IPS-11a (cell line): ENCODE data around the gene TOP2B.

Experiments
- H3K4me3 ChIP-seq: one replicate; pipeline ENCODE4 v1.5.1; 2013; ENCODE audit warnings: low read depth, low read length, control low read depth

The TOP2B gene

DNA sequence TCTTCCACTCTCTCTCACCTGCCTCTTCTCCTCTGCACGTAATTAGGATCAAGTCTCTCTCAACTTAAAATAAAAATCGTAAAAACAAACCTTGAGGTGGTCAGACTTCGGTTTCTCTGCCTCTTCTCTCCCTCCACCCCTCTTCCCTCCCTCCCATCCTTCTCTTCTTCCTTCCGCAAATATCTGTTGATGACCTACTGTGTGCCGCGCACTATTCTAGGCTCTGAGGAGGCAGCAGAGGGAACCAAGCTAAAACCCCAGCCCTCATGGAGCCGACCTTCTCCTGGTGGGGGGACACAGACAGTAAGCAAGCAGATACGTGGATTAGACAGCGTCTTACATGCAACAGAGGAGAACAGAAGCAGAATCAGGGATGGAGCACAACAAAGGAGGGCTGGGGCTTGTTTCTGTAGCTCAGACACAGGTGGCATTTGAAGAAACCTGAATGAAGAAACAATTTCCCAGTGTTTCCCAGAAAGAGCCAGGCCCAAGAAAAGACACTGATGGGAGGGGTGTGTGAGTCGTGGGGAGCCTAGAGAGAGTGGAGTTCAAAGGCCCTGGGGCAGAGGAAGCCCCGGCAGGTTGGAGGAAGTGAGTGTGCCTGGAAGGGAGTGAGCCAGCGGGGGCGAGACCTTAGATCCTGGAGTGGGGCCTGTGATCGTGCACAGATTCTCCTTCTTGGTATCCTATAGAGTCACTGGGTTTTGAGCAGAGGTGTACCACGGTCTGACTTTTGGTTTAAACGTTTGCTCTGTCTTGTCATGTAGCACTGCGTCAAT is 80.5 kb downstream of the TOP2B start:
- no peak overlapping the region for H3K4me3 ChIP-seq

DNA sequence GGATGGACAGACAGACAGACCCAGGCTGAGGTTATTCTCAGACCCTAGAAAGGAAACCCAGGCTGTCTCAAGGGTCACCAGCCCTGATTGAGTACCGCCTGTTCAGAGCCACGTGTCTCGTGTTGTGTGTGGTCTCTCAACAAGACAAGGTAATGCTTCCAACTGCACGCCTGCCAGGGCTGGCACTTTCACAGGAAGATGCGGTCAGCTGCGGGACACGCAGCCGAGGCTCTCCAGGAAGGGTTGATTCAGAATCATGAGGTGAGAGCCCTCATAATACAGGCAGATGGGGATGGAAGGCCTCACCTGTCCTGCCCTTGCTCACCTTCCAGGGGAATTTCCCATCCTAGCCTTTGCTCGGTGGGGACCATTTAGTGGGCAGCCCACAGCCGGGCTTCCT is 81.4 kb downstream of the TOP2B start:
- H3K4me3 ChIP-seq: no peak overlapping the region

DNA sequence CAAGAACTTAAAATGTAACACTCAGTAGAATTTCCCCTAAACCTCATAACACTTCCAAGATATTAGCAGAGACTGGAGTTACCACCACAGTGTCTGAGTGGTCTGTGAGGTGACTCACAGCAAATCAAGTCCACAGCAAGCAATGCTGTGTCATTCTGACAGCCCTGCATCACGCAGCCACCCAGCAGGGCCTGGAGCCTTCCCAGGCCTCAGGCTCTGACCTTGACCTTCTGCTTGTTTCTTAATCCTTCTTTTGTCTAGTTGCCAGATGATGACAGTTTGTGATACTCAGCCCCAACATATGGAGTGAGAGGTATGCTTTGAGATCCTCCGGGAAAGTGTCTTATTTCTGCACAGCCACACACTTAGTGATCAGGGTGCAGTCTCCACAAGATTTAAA is 82.5 kb downstream of the TOP2B start:
- no peak overlapping the region for H3K4me3 ChIP-seq

DNA sequence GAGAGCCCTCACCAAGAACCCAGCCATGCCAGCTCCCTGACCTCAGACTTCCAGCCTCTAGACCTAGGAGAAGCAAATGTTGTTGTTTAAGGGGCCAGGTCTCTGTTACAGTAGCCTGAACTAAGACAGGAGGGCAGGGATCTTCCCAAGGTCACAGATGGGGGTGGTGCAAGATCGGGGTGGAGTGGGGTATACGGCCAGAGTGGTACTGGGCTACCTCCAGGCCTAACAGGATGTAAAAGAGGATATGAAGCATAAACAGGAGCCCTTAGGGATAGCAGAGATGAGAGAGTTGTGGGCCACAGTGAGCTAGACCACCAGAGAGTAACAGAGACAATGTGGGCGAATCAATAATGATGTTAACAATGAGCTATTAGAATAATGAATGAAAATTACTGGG is 82.9 kb downstream of the TOP2B start:
- no peak overlapping the region for H3K4me3 ChIP-seq

DNA sequence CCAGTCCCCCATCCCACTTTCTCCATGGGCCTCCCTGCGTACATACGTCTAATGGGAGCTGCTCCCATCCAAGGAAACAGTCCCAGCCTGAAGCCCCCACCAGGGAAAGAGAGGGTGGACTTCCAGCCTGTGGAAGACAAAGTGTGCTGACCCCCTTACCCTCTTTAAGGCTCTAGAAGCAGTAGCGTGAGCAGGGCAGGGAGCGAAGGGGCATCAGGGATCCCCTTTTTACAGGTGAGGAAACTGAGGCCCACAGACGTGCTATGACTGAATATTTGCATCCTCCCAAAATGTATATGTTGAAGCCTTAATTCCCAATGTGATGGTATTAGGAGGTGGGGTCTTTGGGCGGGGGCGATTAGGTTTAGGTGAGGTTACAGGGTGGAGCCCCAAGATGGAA is 83.4 kb downstream of the TOP2B start:
- H3K4me3 ChIP-seq: no peak overlapping the region

DNA sequence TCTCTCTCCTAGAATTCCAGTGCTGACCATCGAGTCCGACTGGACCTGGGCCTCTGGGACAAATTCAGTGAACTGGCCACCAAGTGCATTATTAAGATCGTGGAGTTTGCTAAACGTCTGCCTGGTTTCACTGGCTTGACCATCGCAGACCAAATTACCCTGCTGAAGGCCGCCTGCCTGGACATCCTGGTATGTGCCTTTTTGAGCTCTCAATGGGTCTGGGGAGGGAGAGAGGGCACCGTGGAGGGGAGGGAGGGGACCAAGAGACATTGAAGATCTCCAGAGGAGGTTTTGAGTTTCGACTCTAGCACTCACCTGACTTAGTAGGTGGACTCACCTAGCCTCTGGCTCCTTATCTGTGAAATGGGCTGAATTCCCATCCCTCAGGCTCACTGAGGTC is 84.2 kb downstream of the TOP2B start:
- H3K4me3 ChIP-seq: no peak overlapping the region

DNA sequence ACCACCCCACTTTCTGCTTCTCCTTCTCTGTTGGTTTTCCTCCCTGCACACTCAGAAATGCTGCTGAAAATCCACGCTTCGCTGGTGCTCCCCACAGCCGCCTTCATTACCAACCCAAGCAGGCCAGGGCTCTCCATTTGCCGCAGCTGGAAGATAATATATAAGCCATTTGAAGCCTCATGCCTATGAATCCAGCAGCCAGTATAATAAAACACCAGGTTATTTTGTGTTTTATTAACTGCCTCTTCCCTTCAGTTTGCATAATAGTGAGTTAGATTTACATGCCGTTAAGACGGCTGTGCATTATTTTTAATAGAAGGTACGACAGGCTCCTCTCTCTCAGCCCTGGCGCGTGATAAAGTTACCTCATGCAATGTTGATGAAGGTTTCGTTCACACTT is 86.6 kb downstream of the TOP2B start:
- no peak overlapping the region for H3K4me3 ChIP-seq

DNA sequence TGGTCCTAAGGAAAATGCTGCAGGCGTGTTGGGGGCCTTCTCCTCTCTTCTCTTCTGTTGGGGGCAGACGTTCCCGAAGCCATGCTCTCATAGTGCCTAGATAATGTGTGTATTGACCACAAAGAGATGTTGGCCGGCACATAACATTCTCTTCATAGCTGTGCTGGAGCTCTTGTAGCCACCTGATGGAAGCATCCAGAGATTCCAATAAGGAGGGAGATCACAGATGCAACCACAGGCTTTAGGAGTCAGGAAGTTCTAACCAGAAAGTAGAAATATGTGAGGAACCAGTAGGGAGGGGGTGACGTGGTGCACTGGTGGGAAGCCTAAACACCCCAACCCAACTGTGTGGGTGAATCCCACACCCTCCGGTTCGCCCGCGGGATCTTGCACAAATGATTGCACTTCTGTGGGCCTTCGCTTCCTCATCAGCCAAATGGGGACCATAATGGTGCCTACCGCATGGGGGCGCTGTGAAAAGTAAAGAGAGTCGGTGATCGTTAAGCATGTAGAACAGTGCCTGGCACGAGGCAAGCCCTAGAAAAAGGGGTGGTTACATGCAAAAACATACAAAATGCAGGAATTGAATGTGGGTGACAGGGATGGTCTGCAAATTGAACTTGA is 87.8 kb downstream of the TOP2B start:
- no peak overlapping the region for H3K4me3 ChIP-seq

DNA sequence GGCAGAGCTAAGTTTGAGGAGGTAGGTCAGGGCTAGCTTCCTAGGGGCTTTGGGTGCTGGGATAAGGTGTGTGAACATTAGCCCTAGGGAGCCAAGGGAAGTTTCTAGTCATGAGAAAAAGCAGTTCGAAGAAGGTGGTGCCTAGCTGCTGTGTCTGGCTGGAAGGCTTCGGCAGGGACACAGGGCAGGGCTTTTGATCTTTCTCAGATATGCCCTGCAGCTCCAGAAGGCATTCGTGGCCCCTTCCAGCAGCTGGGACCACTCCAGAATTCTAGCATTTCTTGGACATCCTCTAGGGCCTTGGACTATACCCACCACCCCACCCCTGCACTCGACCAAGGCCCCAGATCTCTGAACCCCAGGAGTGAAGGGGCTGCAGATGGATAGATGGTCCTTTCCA is 88.6 kb downstream of the TOP2B start:
- H3K4me3 ChIP-seq: no peak overlapping the region

DNA sequence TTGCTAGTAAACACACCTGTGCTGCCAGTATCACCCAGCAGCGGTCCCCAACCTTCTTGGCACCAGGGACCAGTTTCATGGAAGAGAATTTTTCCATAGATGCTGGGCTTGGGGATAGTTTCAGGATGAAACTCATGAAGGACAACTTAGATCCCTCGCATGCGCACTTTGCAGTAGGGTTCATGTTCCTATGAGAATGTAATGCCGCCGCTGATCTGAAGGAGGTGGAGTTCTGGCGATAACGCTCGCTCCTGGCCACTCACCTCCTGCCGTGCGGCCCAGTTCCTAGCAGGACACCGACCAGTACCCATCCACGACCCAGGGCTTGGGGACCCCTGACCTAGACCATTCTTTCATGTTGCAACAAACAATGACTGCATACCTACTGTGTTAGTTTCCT is 89.7 kb downstream of the TOP2B start:
- no peak overlapping the region for H3K4me3 ChIP-seq

DNA sequence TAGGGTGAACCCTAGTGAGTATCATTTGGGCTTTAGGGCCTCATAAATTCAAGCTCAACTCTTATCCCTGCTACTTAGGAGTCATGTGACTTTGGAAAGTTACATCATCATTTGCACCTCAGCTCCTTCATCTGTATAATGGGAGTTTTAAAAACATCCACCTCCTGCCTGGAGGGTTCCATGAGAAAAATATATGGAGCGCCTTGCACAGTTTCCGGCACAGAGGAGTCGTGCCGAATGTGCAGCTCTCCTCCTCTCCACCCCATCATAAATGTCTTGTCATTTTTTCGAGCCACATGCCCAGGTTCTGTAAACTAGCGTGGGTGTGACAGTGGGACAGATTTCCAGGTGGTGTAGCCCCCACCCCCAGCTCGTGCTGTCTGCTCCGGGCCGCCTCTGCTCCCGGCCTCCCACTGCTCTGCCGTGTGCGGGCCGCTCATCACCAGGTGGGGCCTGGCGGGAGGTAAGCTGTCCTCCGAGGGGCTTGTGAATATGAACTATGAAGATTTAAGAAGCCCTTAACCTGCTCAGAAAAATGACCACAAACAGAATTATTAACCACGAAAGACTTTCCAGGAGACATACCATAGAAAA is 90.4 kb downstream of the TOP2B start:
- no peak overlapping the region for H3K4me3 ChIP-seq

DNA sequence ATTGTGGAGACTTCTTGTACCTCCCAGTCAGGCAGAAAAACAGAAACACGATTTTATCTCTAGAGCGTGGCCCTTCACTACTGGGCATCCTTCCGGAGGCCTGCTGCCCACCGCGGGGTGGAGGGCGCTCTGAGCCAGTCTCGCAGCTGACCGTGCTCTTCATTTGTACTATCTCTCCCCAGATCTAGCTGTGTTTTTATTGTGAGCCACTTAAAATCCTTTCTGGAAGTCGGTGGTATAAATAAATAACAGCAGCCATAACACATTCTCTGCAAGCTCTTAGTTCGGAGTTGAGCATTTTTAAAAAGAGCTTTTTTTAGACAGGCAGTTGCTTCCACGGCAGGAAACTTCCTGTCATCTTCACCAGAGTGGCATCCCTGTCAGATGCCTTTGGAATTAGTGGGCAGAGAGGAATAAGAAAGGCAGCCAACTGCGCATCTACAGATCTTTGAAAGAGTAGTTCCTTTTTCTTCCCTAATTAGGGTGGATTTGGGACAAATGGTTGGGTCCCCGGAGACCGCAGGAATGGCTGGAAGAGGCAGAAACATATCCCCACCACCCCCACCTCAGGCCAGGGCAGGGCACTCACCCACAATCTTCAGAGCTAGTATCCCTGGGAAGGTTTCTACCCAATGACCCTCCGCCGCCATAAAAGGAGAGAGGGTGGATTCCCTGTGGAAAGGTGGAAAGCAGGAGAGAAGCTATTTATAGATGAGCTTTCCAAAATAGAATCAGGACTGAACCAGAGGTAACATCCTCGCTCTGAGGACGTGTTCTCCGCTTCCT is 91.1 kb downstream of the TOP2B start:
- H3K4me3 ChIP-seq: no peak overlapping the region

DNA sequence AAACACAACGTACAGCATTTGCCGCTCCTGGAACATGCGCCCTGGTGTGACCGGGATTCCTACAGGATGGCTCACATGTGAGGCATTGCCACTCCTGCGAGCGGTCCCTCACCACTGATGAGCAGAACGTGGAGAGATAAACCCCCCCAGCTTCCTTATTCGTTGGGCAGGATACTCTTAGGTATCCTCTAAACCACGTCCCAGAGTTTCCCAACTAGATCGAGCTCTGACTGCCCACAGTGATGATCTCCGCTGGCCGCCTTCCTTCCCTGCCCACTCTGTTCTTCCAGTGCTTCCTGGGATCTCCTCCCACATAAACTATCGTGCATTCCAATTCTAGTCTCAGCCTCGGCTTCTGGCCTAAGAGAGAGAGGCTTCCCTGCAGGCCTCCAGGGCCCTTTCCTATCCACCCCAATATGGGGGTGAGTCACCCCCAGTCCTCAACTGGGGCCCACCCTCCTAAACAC is 91.8 kb downstream of the TOP2B start:
- H3K4me3 ChIP-seq: no peak overlapping the region

DNA sequence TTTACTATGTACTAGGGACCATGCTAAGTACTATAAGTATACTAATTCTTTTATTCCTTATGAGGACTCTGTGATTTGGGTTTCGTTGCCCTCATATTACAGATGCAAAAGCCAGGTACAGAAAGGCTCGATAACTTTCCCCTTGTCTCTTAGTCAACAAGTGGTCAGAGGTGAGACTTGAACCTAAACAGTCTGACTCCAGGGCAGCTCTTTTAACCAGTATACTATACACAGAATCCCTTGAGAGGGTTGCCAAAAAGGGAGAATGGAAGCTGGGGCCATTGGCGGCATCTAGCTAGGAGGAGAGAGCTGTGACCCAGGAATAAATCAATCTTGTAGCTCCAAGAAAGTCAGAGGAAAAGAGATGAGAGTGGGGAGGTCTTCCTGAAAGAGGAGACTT is 92.4 kb downstream of the TOP2B start:
- H3K4me3 ChIP-seq: no peak overlapping the region

DNA sequence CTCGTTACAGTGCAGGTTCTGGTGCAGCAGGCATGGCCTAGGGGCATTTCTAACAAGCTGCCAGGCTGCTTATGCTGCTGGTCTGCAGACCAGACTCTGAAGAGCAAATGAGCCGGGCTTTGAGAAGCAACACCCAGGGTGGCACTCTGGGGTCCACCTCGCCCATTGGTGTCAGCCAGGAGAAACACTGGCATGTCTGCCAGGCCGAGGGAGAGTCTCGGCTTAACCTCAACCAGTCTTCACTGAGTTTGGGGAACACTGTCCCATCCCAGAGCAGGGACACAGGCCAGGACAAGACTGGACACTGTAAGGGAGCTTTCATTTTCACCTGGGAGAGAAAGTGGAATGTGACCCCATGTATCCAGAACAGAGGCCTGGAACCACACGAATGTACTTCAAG is 93.4 kb downstream of the TOP2B start:
- no peak overlapping the region for H3K4me3 ChIP-seq

DNA sequence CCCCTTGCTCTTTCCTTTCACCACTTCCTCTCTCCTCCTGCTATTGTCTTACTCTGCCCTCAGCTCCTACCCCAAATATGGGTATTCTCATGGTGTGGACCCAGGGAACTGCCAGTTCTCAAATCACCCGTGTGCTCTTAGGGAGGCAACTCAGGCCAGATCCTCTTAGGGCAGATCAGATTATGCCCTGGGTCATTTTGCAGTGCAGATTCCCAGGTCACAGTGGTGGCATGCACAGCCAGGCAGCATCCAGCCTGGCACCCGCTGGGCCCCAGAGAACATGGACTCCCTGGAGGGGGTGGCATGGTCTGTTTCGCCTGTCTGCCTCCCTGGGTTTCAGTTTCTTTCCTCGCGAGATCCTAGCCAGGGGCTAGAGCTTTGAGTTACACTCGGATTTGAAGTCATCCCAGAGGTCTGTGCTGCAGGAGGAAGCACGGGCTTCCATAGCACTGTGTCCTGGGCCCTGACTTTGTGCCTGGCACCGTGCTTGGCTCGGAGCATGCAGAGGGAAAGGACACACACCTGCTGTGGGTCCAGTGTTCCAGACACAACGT is 96.1 kb downstream of the TOP2B start:
- no peak overlapping the region for H3K4me3 ChIP-seq

DNA sequence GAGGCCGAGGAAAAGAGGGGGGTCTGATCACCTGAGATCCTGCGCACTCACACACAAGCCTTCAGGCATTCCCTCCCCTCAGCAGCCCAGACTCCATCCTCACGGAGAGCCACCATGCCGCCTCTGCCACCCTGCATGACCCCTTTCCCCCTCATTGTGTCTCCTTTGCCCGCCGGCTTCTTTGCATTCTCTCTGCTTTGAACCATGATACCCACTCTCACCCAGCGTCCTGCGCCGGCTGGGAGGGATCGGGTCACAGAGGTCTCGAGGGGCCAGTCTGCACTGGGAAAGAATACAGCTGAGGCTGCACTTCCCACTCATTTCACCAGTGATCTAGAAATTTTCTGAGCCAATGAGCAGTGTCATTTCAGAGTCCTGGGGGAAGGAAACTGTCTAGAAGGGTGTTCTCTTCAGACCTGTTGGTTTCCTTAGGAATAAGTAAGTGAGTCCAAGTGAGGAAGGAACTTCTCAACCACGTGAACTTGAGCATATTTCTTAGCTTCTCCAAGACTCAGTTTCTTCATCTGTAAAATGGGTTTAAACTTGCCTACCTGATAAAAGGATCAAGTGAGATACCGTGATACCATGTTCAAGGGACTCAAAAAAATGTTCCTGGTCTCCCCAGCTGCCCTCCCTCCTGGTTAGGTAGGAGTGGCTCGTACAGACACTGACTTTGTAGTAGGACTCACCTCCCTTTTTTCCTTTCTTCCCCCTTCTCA is 96.7 kb downstream of the TOP2B start:
- H3K4me3 ChIP-seq: no peak overlapping the region

DNA sequence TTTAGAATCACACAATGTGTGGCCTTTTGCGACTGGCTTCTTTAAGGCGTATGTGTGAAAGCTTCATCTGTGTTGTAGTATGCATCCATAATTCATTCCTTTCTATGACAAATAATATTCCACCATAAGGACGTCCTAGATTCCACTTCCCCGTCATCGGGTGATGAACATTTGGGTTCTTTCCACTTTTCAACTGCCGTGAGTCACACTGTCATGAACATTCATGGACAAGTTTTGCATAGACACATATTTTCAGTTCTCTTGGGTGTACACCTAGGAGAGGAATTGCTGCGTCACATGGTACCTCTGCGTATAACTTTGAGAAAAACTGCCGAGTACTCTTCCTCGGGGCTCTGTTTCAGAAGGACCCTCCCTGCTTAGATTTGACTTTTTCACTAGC is 97.3 kb downstream of the TOP2B start:
- H3K4me3 ChIP-seq: no peak overlapping the region

DNA sequence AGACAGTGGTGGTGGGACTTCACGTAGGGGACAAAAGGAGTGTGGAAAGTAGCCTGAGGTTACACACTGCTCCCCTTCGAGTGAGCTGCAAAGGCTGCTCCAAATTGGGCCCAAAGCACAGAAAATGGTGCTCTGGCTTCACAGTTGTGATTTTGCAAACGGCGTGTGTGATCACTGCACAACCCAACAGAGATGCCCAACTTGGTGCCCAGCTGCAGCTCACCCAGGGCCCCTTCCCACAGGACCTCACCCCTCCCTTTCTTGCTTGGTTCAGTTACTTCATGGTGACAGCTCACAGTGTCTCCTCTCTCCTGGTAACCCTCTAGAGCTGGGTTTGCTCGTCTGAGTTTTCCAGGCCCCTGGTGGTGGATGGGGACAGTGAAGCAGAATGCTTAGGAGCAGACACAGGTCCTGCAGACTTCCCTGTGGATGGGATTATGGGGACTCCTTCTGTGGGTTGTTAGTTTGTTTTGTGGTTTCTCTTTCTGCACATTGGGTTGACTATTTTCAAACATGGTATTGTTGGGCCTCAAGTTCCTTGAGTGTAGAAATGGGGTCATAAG is 98.3 kb downstream of the TOP2B start:
- H3K4me3 ChIP-seq: no peak overlapping the region

DNA sequence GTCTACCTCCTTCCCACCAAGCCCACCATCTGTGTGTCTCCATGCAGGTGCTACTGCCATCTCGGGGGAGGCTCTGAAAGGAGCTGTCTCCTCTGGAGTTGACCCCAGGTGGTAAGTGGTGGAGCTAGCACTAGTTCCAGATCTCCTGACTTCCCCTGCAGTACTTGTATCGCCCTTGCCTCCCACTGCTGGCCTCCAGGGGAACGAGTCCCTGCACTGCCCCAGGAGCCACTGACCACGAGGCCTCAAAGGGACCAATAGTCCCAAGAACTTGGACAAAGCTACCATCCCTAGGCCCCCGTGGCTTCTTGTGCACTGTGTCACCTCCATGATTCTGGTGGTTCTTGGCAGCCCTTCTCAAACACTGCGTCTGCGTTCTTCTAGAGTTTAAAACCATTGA is 98.9 kb downstream of the TOP2B start:
- H3K4me3 ChIP-seq: no peak overlapping the region
